HepG2 (cell line): ENCODE results near the gene CAMTA1. TPM values are rescaled to one million over a fixed set of nuclear protein-coding genes. Genes with fewer than 3 reads are reported as not detected.

Experiments
- ATAC-seq: fragments of 200-7000 bp; cut with Tn5 transposase; 3 replicates; pipeline ENCODE4 v1.9.1; 2020; ENCODE audit warnings: mild to moderate bottlenecking, moderate library complexity
- BruUV-seq: library from RNA; stranded (reverse); fragments of 400-500 nt; replicated peaks from 2 replicates; lab custom pipeline; 2021; lab: Mats Ljungman, UMichigan
- CTCF ChIA-PET: fragments of 300-600 bp; formaldehyde crosslinking; extraction: SDS; loops from one replicate; lab custom pipeline; 2021; ENCODE audit warnings: low total read pairs, inconsistent platforms, low intra/inter-chr PET ratio; lab: Yijun Ruan, JAX
- POLR2A ChIA-PET: fragments of 350-600 bp; sonication (Branson Sonifier 250); formaldehyde crosslinking; loops from one replicate; lab custom pipeline; 2020; ENCODE audit warnings: antibody characterized with exemption, inconsistent platforms; lab: Yijun Ruan, JAX
- DNase-seq: peaks from one replicate; pipeline ENCODE4 v3.0.0-alpha.2; 2015; ENCODE audit warnings: low spot score
- FAIRE-seq: peaks from 3 replicates; lab custom pipeline; 2011; peaks lifted over from hg19 to GRCh38; lab: Jason Lieb, UNC
- H2AFZ ChIP-seq: one replicate; pipeline ENCODE4 v1.6.1; 2011; ENCODE audit warnings: low read length, inconsistent platforms
- H3K27ac ChIP-seq: fragments of 300-600 bp; 3 replicates; pipeline ENCODE4 v1.8.0; 2011; ENCODE audit warnings: mixed run types, mild to moderate bottlenecking, mixed read lengths, low read length, inconsistent platforms; ENCODE audit not compliant: insufficient read depth; ENCODE audit errors: extremely low read length
- H3K27me3 ChIP-seq, 2 experiments: fragments of 200-600 bp in 1 of 2; 2 replicates in 1 of 2; 3 replicates in 1 of 2; pipeline versions ENCODE4 v1.6.0 to v1.8.0; 2011; ENCODE audit warnings: low read length in 2 of 2, mild to moderate bottlenecking in 2 of 2, moderate library complexity in 2 of 2, inconsistent platforms in 1 of 2; ENCODE audit not compliant: insufficient read depth in 2 of 2, control insufficient read depth in 1 of 2
- H3K36me3 ChIP-seq, 2 experiments: fragments of 200-600 bp in 1 of 2; replicated peaks in 1 of 2; 2 replicates in 1 of 2; 3 replicates in 1 of 2; pipeline versions ENCODE4 v1.5.1 to v1.8.0; 2011; ENCODE audit warnings: low read length in 2 of 2, inconsistent platforms in 1 of 2; ENCODE audit not compliant: insufficient read depth in 2 of 2, control insufficient read depth in 1 of 2
- H3K4me1 ChIP-seq: 2 replicates; pipeline ENCODE4 v1.5.1; 2012; ENCODE audit warnings: low read length, inconsistent platforms; ENCODE audit not compliant: insufficient read depth
- H3K4me2 ChIP-seq: 2 replicates; pipeline ENCODE4 v1.6.0; 2011; ENCODE audit warnings: low read depth, low read length, inconsistent platforms
- H3K4me3 ChIP-seq, 3 experiments: fragments of 200-600 bp in 1 of 3; sonication (generic), shearing (Covaris generic) in 1 of 3; replicated peaks in 1 of 3; 2 replicates each; pipeline ENCODE4 v1.5.1; 2011 to 2016; ENCODE audit warnings: low read length in 3 of 3, inconsistent platforms in 2 of 3, low read depth in 2 of 3, mild to moderate bottlenecking in 2 of 3, control low read depth in 1 of 3, mixed read lengths in 1 of 3; ENCODE audit not compliant: insufficient read depth in 1 of 3
- H3K79me2 ChIP-seq: one replicate; pipeline ENCODE4 v1.6.1; 2011; ENCODE audit warnings: low read length, inconsistent platforms; ENCODE audit not compliant: insufficient read depth
- H3K9ac ChIP-seq: 2 replicates; pipeline ENCODE4 v1.6.0; 2011; ENCODE audit warnings: mild to moderate bottlenecking, low read depth, low read length, inconsistent platforms; ENCODE audit not compliant: insufficient read depth
- H3K9me3 ChIP-seq: 2 replicates; pipeline ENCODE4 v1.5.1; 2012; ENCODE audit warnings: mild to moderate bottlenecking, low read length
- H4K20me1 ChIP-seq: 2 replicates; pipeline ENCODE4 v1.6.0; 2011; ENCODE audit warnings: inconsistent platforms, mild to moderate bottlenecking, low read length, moderate library complexity; ENCODE audit not compliant: insufficient read depth
- MZF1 ChIP-seq: sonication (generic); formaldehyde crosslinking; IDR thresholded peaks from 2 replicates; pipeline ENCODE4 v1.8.1; 2023; ENCODE audit warnings: mild to moderate bottlenecking, missing genetic modification reagents, borderline replicate concordance
- NONO ChIP-seq, 2 experiments: fragments of 450-650 bp in 1 of 2; sonication (generic) in 1 of 2; formaldehyde crosslinking in 1 of 2; IDR thresholded peaks in 1 of 2; conservative IDR thresholded peaks in 1 of 2; 2 replicates each; pipeline versions ENCODE4 v1.6.1 to v1.8.0; 2017 to 2022; ENCODE audit warnings: mild to moderate bottlenecking in 1 of 2, missing genetic modification reagents in 1 of 2, moderate library complexity in 1 of 2
- TFDP2 ChIP-seq: sonication (generic); formaldehyde crosslinking; IDR thresholded peaks from 2 replicates; pipeline ENCODE4 v1.4.0; 2020; ENCODE audit warnings: missing genetic modification reagents
- ZBTB44 ChIP-seq: sonication (generic); formaldehyde crosslinking; IDR thresholded peaks from 2 replicates; pipeline ENCODE4 v1.4.0; 2020; ENCODE audit warnings: missing genetic modification reagents
- WGBS: methylation state at CpG from one replicate; pipeline ENCODE4 v1.1.6; 2017; ENCODE audit warnings: low lambda C conversion rate; 5-methylcytosine and 5-hydroxymethylcytosine counted together
- in situ Hi-C: cut with HindIII; loops from 2 replicates; pipeline ENCODE4 v1.10.0; 2017; ENCODE audit warnings: low pct_unique_long_range_greater_than_20kb; ENCODE audit not compliant: extremely low pct_ligation_motif_present
- intact Hi-C: fragments of 100-400 bp; cut with micrococcal nuclease; formaldehyde crosslinking; loops from one replicate; pipeline ENCODE4 v1.10.0; 2022; ENCODE audit not compliant: unreplicated experiment
- polyA plus RNA-seq, 8 experiments: library from polyadenylated mRNA; depleted of rRNA in 3 of 8; stranded (reverse) in 7 of 8; unstranded in 1 of 8; fragments of >200 nt; fragmentation: Illumina TruSeq in 4 of 8; extraction: Trizol in 4 of 8; gene quantifications; 2 replicates each; pipeline versions ENCODE4 v1.2.1 to v1.2.3, GENCODE V29; 2011 to 2016; ENCODE audit warnings: low read depth in 4 of 8, missing spikeins in 1 of 8, mixed read lengths in 1 of 8; ENCODE audit not compliant: insufficient read depth in 1 of 8
- total RNA-seq, 5 experiments: library from RNA; depleted of rRNA; stranded (reverse); fragments of >200 nt; fragmentation: Illumina TruSeq; extraction: Trizol; gene quantifications; 2 replicates each; pipeline ENCODE4 v1.2.3, GENCODE V29; 2016; ENCODE audit warnings: low read depth in 1 of 5
- TF ChIP-seq, protein P1 (sequence below): sonication (generic); formaldehyde crosslinking; IDR thresholded peaks from 2 replicates; pipeline ENCODE4 v1.4.0; 2020; ENCODE audit warnings: missing genetic modification reagents

Gene CAMTA1
- total and polyA plus RNA-seq, 2 of the 13 experiments (the other 11 are each of a cell fraction or from before 2014, with no cell fraction given) = 25.0 to 36.4 TPM

- TF ChIP-seq TFDP2 (CRISPR knock-in tag) = no peak
- TF ChIP-seq ZBTB44 = no peak
- TF ChIP-seq, protein P1, sequence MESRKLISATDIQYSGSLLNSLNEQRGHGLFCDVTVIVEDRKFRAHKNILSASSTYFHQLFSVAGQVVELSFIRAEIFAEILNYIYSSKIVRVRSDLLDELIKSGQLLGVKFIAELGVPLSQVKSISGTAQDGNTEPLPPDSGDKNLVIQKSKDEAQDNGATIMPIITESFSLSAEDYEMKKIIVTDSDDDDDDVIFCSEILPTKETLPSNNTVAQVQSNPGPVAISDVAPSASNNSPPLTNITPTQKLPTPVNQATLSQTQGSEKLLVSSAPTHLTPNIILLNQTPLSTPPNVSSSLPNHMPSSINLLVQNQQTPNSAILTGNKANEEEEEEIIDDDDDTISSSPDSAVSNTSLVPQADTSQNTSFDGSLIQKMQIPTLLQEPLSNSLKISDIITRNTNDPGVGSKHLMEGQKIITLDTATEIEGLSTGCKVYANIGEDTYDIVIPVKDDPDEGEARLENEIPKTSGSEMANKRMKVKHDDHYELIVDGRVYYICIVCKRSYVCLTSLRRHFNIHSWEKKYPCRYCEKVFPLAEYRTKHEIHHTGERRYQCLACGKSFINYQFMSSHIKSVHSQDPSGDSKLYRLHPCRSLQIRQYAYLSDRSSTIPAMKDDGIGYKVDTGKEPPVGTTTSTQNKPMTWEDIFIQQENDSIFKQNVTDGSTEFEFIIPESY (CRISPR knock-in tag) = no peak
- TF ChIP-seq, all 625 proteins: peak for 0
Observed at GRCh38 chr1:7374563-7375160, 589.4 kb downstream of the CAMTA1 start (continued).

- no peaks in the 10 kb centered on the region for H3K79me2 ChIP-seq
Observed at GRCh38 chr1:7375329-7375728, 590.1 kb downstream of the CAMTA1 start.

More at GRCh38 chr1:7375329-7375728, 590.1 kb downstream of the CAMTA1 start:
- H3K4me1 ChIP-seq = no peaks in the 10 kb centered on the region
- POLR2A ChIA-PET = no interaction called here
- DNase-seq (no peak), FAIRE-seq (no peak), ATAC-seq (no peak)
- in situ Hi-C loops = no loop called here
- no peak overlapping the region for H3K4me2 ChIP-seq
- CTCF ChIA-PET = no interaction called here
- no peak for TF ChIP-seq NONO (IDR thresholded peaks at IDR 0.05)
- no peak for TF ChIP-seq NONO (CRISPR knock-in tag; conservative IDR thresholded peaks at IDR 0.05)
- no peak for TF ChIP-seq MZF1 (CRISPR knock-in tag)
- no peak overlapping the region for H3K4me3 ChIP-seq
- no TSS peak for BruUV-seq
- H3K27me3 ChIP-seq = peaks cover 4 to 23% of the 10 kb centered on the region in 2 experiments; a peak in 4 of 5 replicates
- H2AFZ ChIP-seq = no peak overlapping the region
- intact Hi-C loops = no loop called here
- H3K36me3 ChIP-seq = no peaks in the 10 kb centered on the region
- no peak overlapping the region for H3K27ac ChIP-seq
- 31% methylated on average over 6 of the region's 7 CpGs for WGBS
- no peak overlapping the region for H3K9ac ChIP-seq
- H4K20me1 ChIP-seq = no peaks in the 10 kb centered on the region
- H3K9me3 ChIP-seq = no peaks in the 10 kb centered on the region
